Measurements from ENCODE around the gene BAZ2B. TPM values are rescaled to one million over a fixed set of nuclear protein-coding genes. Genes with fewer than 3 reads are reported as not detected.

The BAZ2B gene
- total and polyA plus RNA-seq, 2 experiments from 2014 or later: 51.7 to 62.9 TPM

- no peak overlapping the region for H3K4me3 ChIP-seq
- no peak for ATAC-seq
- no peak overlapping the region for H3K27ac Mint-ChIP-seq
- peaks cover 9% of the 10 kb centered on the region for H3K4me1 Mint-ChIP-seq
- H3K36me3 Mint-ChIP-seq (ENCODE audit: low read depth): peaks cover 33% of the 10 kb centered on the region
- no peaks in the 10 kb centered on the region for H4K20me1 ChIP-seq (replicated peaks; ENCODE audit: insufficient read depth)
- no peak overlapping the region for H2AFZ ChIP-seq
- no peak for DNase-seq (ENCODE audit: low spot score)
- no peak overlapping the region for H3K4me2 ChIP-seq
- H3K27me3 ChIP-seq (ENCODE audit: insufficient read depth): no peaks in the 10 kb centered on the region
- H3K4me1 ChIP-seq (ENCODE audit: insufficient read depth): peaks cover 18% of the 10 kb centered on the region
- no peak overlapping the region for H3K27ac ChIP-seq (ENCODE audit: low read depth)
- no peaks in the 10 kb centered on the region for H3K9me2 ChIP-seq (ENCODE audit: insufficient read depth)
- H3K9me3 Mint-ChIP-seq: peaks cover 16% of the 10 kb centered on the region
- H3K27me3 Mint-ChIP-seq (ENCODE audit: insufficient read depth, low read depth, poor library complexity): no peaks in the 10 kb centered on the region
- no peaks in the 10 kb centered on the region for H3K36me3 ChIP-seq (ENCODE audit: insufficient read depth)
- H3F3A ChIP-seq (replicated peaks; ENCODE audit: low read depth): no peaks in the 10 kb centered on the region
- H3K79me2 ChIP-seq (replicated peaks; ENCODE audit: insufficient read depth): peaks cover 95% of the 10 kb centered on the region
- TF ChIP-seq EZH2 (IDR thresholded peaks at IDR 0.05; ENCODE audit: low read depth, unreplicated experiment): no peak
- no peak for TF ChIP-seq NANOG (IDR thresholded peaks at IDR 0.05; ENCODE audit: borderline replicate concordance)
- no peak for TF ChIP-seq CTCF (conservative IDR thresholded peaks at IDR 0.05; ENCODE audit: low read depth in 2 of 2)
- TF ChIP-seq CREB1 (CRISPR knock-in tag; IDR thresholded peaks at IDR 0.05; ENCODE audit: low read depth): no peak
- no peak for TF ChIP-seq ZNF114 (CRISPR knock-in tag; IDR thresholded peaks at IDR 0.05)
- TF ChIP-seq REST (IDR thresholded peaks at IDR 0.05; ENCODE audit: unreplicated experiment): no peak
- no peak for TF ChIP-seq STAT1 (IDR thresholded peaks at IDR 0.05; ENCODE audit: unreplicated experiment)
- no peak for TF ChIP-seq ETS1 (IDR thresholded peaks at IDR 0.05)
- no peak for TF ChIP-seq JUNB (IDR thresholded peaks at IDR 0.05; ENCODE audit: unreplicated experiment)
- TF ChIP-seq EZH2phosphoT487 (IDR thresholded peaks at IDR 0.05; ENCODE audit: unreplicated experiment): no peak
- TF ChIP-seq ZNF462 (CRISPR knock-in tag; IDR thresholded peaks at IDR 0.05): no peak
- TF ChIP-seq POLR2AphosphoS5 (IDR thresholded peaks at IDR 0.05; ENCODE audit: low read depth): no peak
- TF ChIP-seq ZNF331 (CRISPR knock-in tag; IDR thresholded peaks at IDR 0.05; ENCODE audit: low read depth): no peak
- H3K4me3 Mint-ChIP-seq: no peak overlapping the region
Measured at GRCh38 chr2:159571540-159572260, 44.6 kb downstream of the BAZ2B start.

All from GM23338 (cell line).